HTR-8/SVneo (cell line): ENCODE results near the gene SYT8.
"Not testable (repeated sequence)": the region's sequence is repeated elsewhere in the genome, so short reads cannot be mapped to it uniquely, and the experiment has no call there.

Source experiments
- DNase-seq: peaks from one replicate; pipeline ENCODE4 v3.0.0; 2011; ENCODE audit warnings: low spot score, mixed read lengths; ENCODE audit not compliant: insufficient read length
- FAIRE-seq: peaks from 2 replicates; lab custom pipeline; 2011; peaks lifted over from hg19 to GRCh38; lab: Jason Lieb, UNC

Gene SYT8, protein sequence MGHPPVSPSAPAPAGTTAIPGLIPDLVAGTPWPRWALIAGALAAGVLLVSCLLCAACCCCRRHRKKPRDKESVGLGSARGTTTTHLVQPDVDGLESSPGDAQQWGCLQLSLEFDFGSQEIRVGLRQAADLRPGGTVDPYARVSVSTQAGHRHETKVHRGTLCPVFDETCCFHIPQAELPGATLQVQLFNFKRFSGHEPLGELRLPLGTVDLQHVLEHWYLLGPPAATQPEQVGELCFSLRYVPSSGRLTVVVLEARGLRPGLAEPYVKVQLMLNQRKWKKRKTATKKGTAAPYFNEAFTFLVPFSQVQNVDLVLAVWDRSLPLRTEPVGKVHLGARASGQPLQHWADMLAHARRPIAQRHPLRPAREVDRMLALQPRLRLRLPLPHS

DNA sequence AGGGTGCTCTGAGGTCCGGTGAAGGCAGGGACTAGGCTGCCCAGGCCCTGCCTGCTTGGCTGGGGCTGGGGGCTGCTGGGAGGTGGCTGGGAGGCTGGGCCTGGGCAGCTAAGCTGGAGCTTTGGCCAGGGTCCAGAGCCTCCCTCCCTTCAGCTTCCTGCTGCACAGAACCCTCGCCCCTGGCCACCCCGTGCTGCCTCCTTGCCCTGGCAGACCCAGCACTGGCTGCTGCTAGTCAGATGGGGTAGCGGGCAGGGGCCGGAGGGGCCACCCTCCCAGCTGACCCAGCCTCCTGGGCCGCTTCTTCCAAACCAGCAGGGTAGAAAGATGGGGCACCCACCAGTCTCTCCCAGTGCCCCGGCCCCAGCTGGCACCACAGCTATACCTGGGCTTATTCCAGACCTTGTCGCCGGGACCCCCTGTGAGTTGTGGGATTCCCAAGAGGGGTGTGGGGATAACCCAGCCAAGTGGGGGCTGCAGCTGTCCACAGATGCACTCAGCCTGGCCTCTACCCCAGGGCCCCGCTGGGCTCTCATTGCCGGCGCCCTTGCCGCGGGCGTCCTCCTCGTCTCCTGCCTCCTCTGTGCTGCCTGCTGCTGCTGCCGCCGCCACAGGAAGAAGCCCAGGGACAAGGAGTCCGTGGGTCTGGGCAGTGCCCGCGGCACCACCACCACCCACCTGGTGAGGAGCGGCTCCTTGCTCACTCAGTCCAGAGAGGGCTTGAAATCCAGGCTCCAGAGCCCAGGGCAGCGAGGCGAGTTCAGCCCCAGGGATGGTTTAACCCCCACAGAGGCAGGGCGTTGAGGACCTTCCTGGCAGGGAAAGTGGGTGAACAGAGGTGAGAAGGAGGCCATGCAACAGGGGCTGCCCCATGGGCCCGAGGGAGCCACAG, at the start of gene SYT8:
Gene SYT8, plus strand, starts transcription at position 212 of the 892 bp plus-strand sequence. Its CDS starts 116 bp downstream, at position 328.
- no peak for DNase-seq
- FAIRE-seq = no peak

DNA sequence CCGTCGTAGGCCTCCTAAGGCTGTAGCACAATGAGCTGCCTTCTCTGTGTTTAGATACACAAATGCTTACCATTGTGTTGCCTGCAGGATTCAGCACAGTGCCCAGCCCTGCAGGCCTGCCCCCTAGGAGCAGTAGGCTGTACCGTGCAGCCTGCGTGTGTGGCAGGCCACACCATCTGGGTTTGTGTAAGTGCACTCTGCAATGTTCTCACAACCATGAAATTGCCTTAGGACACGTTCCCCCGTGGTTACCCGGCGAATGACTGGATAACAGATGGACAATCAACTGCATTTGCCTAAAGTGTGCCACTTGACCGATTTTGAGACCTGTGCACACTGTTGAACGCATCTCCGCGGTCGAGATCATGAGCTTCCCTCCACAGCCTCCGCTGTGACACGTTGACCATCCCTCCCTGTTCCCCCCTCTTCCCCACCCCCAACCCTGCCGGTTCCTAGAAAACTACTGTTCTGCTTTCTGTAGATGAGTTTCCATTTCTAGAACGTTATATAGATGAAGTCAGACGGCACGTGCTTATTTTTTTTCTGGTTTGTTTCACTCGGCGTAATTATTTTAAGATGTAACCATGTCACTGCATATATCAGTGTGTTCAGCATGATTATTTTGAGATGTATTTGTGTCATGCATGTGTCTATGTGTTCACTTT, 48.9 kb upstream of the SYT8 start:
- FAIRE-seq (peak; percentile 44), DNase-seq (no peak)

GRCh38 chr11:1786466-1786865, 48.3 kb upstream of the SYT8 start:
- FAIRE-seq (no peak), DNase-seq (no peak)

- FAIRE-seq = no peak
Measured at GRCh38 chr11:1791912-1792311, 42.9 kb upstream of the SYT8 start.

DNA sequence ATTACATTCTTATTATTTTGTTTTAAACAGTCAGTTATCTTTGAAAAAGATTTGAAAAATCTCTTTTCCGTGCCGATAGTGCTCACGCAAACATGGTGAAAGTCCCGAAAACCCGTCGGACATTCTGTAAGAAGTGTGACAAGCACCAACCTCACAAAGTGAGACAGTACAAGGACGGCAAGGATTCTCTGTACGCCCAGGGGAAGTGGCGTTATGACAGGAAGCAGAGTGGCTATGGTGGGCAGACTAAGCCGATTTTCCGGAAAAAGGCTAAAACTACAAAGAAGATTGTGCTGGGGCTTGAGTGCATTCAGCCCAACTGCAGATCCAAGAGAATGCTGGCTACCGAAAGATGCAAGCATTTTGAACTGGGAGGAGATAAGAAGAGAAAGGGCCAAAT, 42.3 kb upstream of the SYT8 start:
- FAIRE-seq = no peak
- DNase-seq = no peak

More at GRCh38 chr11:1791912-1792311, 42.9 kb upstream of the SYT8 start:
- DNase-seq = no peak

GRCh38 chr11:1793081-1793480, 41.7 kb upstream of the SYT8 start:
- DNase-seq = no peak
- FAIRE-seq = no peak

DNA sequence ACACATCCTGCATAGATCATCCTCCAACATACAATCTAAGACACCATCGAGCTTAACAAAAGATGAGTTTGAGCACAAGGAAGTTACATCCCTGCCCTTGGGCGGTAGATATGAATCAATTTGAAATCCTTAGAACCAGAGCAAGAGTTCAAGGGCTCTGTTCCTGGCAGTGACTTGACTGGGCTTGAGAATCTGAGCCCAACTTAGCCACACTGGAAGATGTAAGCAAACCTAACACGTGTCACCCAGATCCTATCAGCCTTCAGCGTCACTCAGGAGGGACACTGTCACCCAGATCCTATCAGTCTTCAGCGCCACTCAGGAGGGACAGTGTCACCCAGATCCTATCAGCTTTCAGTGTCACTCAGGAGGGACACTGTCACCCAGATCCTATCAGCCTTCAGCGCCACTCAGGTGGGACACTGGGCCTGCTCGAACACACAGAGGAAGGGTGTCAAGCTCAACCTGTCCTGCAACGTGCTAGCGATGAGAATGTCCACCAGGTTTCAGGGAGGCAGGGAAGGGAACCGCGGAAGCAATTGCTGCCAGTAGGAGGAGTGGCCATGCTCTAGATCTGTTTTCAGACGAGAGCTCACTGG, 38.3 kb upstream of the SYT8 start:
- FAIRE-seq (no peak), DNase-seq (no peak)

GRCh38 chr11:1797391-1798125, 37.2 kb upstream of the SYT8 start:
- no peak for FAIRE-seq
- no peak for DNase-seq

DNA sequence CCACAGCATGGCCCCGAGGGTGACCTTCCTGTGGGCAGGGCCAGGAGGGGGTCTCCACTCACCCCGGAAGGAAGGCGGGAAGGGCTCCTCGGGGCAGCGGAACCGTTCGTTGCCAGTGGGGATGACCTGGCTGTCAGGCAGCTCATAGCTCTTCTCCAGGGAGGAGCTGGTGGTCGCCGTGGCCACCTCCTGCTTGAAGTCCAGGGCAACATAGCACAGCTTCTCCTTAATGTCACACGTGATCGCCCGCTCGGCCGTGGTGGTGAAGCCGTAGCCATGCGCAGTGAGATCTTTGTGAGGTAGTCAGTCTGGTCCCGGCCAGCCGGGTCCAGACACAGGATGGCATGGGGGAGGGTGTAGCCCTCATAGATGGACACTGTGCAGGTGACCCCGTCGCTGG, 31.5 kb upstream of the SYT8 start:
- DNase-seq (no peak), FAIRE-seq (no peak)

- FAIRE-seq, DNase-seq: not testable (repeated sequence)
Measured at GRCh38 chr11:1803835-1804519, 30.8 kb upstream of the SYT8 start.

- FAIRE-seq (no peak), DNase-seq (no peak)
Measured at GRCh38 chr11:1805525-1805924, 29.3 kb upstream of the SYT8 start.

- DNase-seq (no peak), FAIRE-seq (no peak)
Measured at GRCh38 chr11:1807264-1807995, 27.4 kb upstream of the SYT8 start.

DNA sequence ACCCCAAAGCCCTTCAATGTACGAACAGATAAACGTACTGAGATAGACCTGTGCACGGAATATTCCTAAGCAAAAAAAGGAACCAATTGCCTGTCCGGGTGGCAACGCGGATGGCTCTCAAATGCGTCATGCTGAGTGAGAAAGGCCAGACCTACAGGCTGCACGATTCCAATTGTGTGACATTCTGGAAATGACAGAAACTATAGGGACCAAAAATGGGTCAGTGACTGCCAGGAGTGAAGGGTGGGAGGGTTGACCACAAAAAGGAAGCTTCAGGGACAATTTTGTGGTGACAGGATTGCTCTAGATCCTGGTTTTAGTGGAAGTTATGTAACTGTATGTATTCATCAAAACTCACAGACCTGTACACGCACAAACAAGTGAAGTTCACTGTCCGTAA, 24.0 kb upstream of the SYT8 start:
- FAIRE-seq = no peak
- no peak for DNase-seq

- no peak for FAIRE-seq
- DNase-seq = no peak
Measured at GRCh38 chr11:1812274-1812673, 22.5 kb upstream of the SYT8 start.

DNA sequence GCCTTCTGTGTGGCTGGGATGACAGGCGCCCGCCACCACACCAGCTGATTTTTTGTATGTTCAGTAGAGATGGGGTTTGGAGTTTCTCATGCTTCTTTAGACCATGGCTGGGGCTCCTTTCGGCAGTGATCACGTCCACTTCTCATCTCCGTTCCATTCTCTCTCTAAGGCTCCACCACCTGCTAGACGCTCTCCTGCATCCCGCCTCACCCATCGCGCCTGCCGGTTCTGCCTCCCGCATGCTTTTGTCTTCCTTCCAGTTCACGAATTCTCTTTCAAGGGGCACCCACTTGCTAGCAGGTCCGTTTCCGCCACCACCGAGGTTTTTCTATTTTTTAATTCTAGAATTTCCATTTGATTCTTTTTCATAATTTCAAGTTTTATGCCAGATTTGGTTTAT, 22.0 kb upstream of the SYT8 start:
- FAIRE-seq (no peak), DNase-seq (no peak)

DNA sequence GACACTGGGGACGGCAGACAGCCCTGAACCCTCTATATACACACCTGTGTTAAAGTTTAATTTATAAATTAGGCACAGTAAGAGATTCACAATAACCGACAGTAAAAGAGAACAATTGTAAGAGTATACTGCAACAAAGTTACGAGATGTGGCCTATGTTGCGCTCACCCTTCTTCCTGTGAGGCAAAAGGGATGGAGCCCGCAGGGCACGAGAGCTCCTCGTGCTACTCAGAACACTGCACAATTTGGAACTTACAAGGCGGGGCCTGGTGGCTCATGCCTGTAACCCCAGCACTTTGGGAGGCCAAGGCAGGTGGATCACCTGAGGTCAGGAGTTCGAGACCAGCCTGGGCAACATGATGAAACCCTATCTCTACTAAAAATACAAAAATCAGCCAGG, 21.4 kb upstream of the SYT8 start:
- not testable (repeated sequence) for FAIRE-seq, DNase-seq

GRCh38 chr11:1814691-1815090, 20.1 kb upstream of the SYT8 start:
- no peak for FAIRE-seq
- no peak for DNase-seq

- DNase-seq (no peak), FAIRE-seq (no peak)
Measured at GRCh38 chr11:1815311-1815710, 19.5 kb upstream of the SYT8 start.
